ENCODE data around the gene APMAP. TPM values are rescaled to one million over a fixed set of nuclear protein-coding genes. Genes with fewer than 3 reads are reported as not detected.
"Not testable (repeated sequence)": the region's sequence is repeated elsewhere in the genome, so short reads cannot be mapped to it uniquely, and the experiment has no call there.

The APMAP gene
- total RNA-seq, 1 donor from 2014 or later, result 180 TPM

- ATAC-seq (no peak), DNase-seq (ENCODE audit: low spot score) (no peak)
Observed at GRCh38 chr20:24936526-24937407, 55.8 kb downstream of the APMAP start.

- no peak for ATAC-seq
- DNase-seq (ENCODE audit: low spot score), result no peak
Observed at GRCh38 chr20:24935766-24936525, 56.6 kb downstream of the APMAP start.

GRCh38 chr20:24935140-24935539 lies 57.4 kb downstream of the APMAP start:
- ATAC-seq (no peak), DNase-seq (ENCODE audit: low spot score) (no peak)

- ATAC-seq (no peak), DNase-seq (ENCODE audit: low spot score) (no peak)
Observed at GRCh38 chr20:24934716-24935115, 57.8 kb downstream of the APMAP start.

GRCh38 chr20:24934101-24934661 lies 58.4 kb downstream of the APMAP start:
- ATAC-seq, result peak; percentile 85
- peak; percentile 56 for DNase-seq (ENCODE audit: low spot score)

- DNase-seq (ENCODE audit: low spot score) (no peak), ATAC-seq (no peak)
Observed at GRCh38 chr20:24933266-24933908, 59.2 kb downstream of the APMAP start.

- not testable (repeated sequence) for DNase-seq (ENCODE audit: low spot score); ATAC-seq
Observed at GRCh38 chr20:24931893-24932292, 60.7 kb downstream of the APMAP start.

GRCh38 chr20:24930724-24931688 lies 61.5 kb downstream of the APMAP start:
- not testable (repeated sequence) for DNase-seq (ENCODE audit: low spot score)

GRCh38 chr20:24929867-24930723 lies 62.5 kb downstream of the APMAP start:
- DNase-seq (ENCODE audit: low spot score), result peak; percentile 74
- peak; percentile 70 for ATAC-seq

More at GRCh38 chr20:24930724-24931688, 61.5 kb downstream of the APMAP start:
- ATAC-seq, result not testable (repeated sequence)

- not testable (repeated sequence) for DNase-seq (ENCODE audit: low spot score); ATAC-seq
Observed at GRCh38 chr20:24929259-24929658, 63.3 kb downstream of the APMAP start.

GRCh38 chr20:24920706-24921105 lies 71.8 kb downstream of the APMAP start:
- not testable (repeated sequence) for DNase-seq (ENCODE audit: low spot score); ATAC-seq

GRCh38 chr20:24919665-24920064 lies 72.9 kb downstream of the APMAP start:
- DNase-seq (ENCODE audit: low spot score); ATAC-seq: not testable (repeated sequence)

- ATAC-seq, result peak; percentile 51
- DNase-seq (ENCODE audit: low spot score), result no peak
Observed at GRCh38 chr20:24918579-24919566, 73.7 kb downstream of the APMAP start.

- no peak for DNase-seq (ENCODE audit: low spot score)
- peak; percentile 96 for ATAC-seq
Observed at GRCh38 chr20:24917797-24918578, 74.6 kb downstream of the APMAP start.

GRCh38 chr20:24917056-24917455 lies 75.5 kb downstream of the APMAP start:
- DNase-seq (ENCODE audit: low spot score) (no peak), ATAC-seq (no peak)

- no peak for ATAC-seq
- no peak for DNase-seq (ENCODE audit: low spot score)
Observed at GRCh38 chr20:24916412-24916811, 76.1 kb downstream of the APMAP start.

GRCh38 chr20:24915892-24916291 lies 76.7 kb downstream of the APMAP start:
- ATAC-seq (no peak), DNase-seq (ENCODE audit: low spot score) (no peak)
